ENCODE results near the gene PIGP.
"Not testable (repeated sequence)": the region's sequence is repeated elsewhere in the genome, so short reads cannot be mapped to it uniquely, and the experiment has no call there.

- TF ChIP-seq CTCF, POLR2A (IDR thresholded peaks at IDR 0.05): not testable (repeated sequence)
Measured at GRCh38 chr21:37049741-37050140, 23.1 kb downstream of the PIGP start.

All from breast epithelium (tissue), 3 donors.